DOHH2 (cell line): Measurements from ENCODE around the gene ZNF467.

ENCODE experiments used
- H3F3A ChIP-seq: fragments of 200-600 bp; sonication (generic), shearing (Covaris generic); 2 replicates; pipeline ENCODE4 v1.6.0; 2016; ENCODE audit warnings: antibody characterized with exemption, mild to moderate bottlenecking; ENCODE audit not compliant: control insufficient read depth, insufficient read depth
- H3K27ac ChIP-seq: fragments of 200-600 bp; sonication (generic); 2 replicates; pipeline ENCODE4 v1.5.1; 2014; ENCODE audit warnings: low read depth, mild to moderate bottlenecking, low read length, moderate library complexity
- H3K27me3 ChIP-seq: fragments of 200-600 bp; sonication (generic); 2 replicates; pipeline ENCODE4 v1.6.1; 2014; ENCODE audit warnings: mild to moderate bottlenecking, low read length, mixed read lengths; ENCODE audit not compliant: control insufficient read depth
- H3K36me3 ChIP-seq: fragments of 200-600 bp; sonication (generic); 2 replicates; pipeline ENCODE4 v1.6.1; 2014; ENCODE audit warnings: mild to moderate bottlenecking, low read length, moderate library complexity, mixed read lengths; ENCODE audit not compliant: control insufficient read depth
- H3K4me1 ChIP-seq: fragments of 200-600 bp; sonication (generic); 2 replicates; pipeline ENCODE4 v1.6.1; 2014; ENCODE audit warnings: mild to moderate bottlenecking, low read length, mixed read lengths; ENCODE audit not compliant: control insufficient read depth
- H3K4me2 ChIP-seq: fragments of 200-600 bp; sonication (generic); 2 replicates; pipeline ENCODE4 v1.6.0; 2014; ENCODE audit warnings: mild to moderate bottlenecking, low read length, moderate library complexity
- H3K4me3 ChIP-seq: fragments of 200-600 bp; sonication (generic); 2 replicates; pipeline ENCODE4 v1.5.1; 2014; ENCODE audit warnings: mild to moderate bottlenecking, low read length, mixed read lengths
- H3K79me2 ChIP-seq: fragments of 200-600 bp; sonication (generic); 2 replicates; pipeline ENCODE4 v1.6.1; 2014; ENCODE audit warnings: mild to moderate bottlenecking, low read length, mixed read lengths; ENCODE audit not compliant: control insufficient read depth
- H3K9me2 ChIP-seq: fragments of 200-600 bp; sonication (generic); replicated peaks from 2 replicates; pipeline ENCODE4 v1.6.1; 2014; ENCODE audit warnings: mild to moderate bottlenecking, low read length, mixed read lengths; ENCODE audit not compliant: control insufficient read depth
- H3K9me3 ChIP-seq: fragments of 200-600 bp; sonication (generic); 2 replicates; pipeline ENCODE4 v1.6.1; 2014; ENCODE audit warnings: antibody characterized with exemption, low read length, mixed read lengths; ENCODE audit not compliant: control insufficient read depth, insufficient read depth
- H4K20me1 ChIP-seq: fragments of 200-600 bp; sonication (generic); 2 replicates; pipeline ENCODE4 v1.6.0; 2014; ENCODE audit warnings: low read depth, mild to moderate bottlenecking, antibody characterized with exemption, low read length, moderate library complexity; ENCODE audit not compliant: control insufficient read depth, insufficient read depth
- EZH2phosphoT487 ChIP-seq: fragments of 200-600 bp; sonication (generic); IDR thresholded peaks from 2 replicates; pipeline ENCODE4 v1.6.1; 2017; ENCODE audit warnings: borderline replicate concordance, mild to moderate bottlenecking, antibody characterized with exemption, low read length, moderate library complexity, mixed read lengths
- TF ChIP-seq, protein P1 (sequence below): fragments of 200-600 bp; sonication (generic); IDR thresholded peaks from one replicate; pipeline ENCODE4 v1.5.1; 2014; ENCODE audit warnings: antibody characterized with exemption, mild to moderate bottlenecking, low read depth, low read length; ENCODE audit not compliant: poor library complexity, severe bottlenecking

Gene ZNF467

DNA sequence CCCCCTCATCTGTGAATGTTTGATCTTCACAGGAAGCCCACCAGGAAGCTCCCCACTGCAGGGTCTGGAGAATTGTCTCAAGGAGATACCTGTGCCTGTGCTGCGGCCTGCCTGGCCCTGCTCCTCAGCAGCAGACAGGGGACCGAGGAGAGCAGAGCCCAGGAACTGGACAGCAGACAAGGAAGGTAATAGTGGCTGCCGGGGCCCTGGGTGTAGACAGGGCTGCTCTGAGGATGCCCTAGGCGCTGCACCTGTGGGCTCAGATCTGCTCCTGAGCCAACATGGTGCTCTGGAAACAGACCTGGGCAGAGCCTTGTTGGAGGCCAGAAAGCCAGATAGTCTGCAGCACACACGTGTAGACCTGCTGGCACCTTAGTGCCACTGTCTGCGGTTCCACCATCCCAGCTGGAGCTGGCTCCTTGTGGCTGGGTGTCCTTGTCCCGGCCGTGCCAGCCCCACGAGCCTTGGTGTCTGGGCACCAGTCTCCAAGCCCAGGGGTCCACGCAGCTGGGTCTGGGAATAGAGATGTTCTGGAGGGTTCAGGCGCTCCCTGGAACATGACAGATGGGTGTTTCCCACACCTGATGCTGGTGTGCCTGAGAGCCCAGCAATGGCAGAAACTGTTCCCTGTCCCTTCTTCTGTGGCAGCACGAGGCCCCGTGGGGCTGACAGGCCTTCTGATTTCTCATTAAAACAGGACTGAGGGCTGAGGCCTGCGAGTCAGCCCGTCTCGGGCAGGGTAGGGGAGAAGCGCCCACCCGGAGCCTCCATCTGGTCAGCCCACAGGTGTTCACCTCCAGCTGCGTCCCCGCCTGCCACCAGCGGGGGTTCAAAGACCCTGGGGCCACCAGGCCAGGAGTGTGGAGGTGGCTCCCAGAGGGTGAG, 44.7 kb downstream of the ZNF467 start:
- no peak overlapping the region for H3K27ac ChIP-seq
- H3K79me2 ChIP-seq, result no peaks in the 10 kb centered on the region
- no peak overlapping the region for H3K4me3 ChIP-seq
- no peak for TF ChIP-seq EZH2phosphoT487
- TF ChIP-seq, protein P1, sequence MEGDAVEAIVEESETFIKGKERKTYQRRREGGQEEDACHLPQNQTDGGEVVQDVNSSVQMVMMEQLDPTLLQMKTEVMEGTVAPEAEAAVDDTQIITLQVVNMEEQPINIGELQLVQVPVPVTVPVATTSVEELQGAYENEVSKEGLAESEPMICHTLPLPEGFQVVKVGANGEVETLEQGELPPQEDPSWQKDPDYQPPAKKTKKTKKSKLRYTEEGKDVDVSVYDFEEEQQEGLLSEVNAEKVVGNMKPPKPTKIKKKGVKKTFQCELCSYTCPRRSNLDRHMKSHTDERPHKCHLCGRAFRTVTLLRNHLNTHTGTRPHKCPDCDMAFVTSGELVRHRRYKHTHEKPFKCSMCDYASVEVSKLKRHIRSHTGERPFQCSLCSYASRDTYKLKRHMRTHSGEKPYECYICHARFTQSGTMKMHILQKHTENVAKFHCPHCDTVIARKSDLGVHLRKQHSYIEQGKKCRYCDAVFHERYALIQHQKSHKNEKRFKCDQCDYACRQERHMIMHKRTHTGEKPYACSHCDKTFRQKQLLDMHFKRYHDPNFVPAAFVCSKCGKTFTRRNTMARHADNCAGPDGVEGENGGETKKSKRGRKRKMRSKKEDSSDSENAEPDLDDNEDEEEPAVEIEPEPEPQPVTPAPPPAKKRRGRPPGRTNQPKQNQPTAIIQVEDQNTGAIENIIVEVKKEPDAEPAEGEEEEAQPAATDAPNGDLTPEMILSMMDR, result no peak
- no peaks in the 10 kb centered on the region for H3K9me2 ChIP-seq
- H3K4me2 ChIP-seq, result no peak overlapping the region
- no peaks in the 10 kb centered on the region for H3K9me3 ChIP-seq
- H3K36me3 ChIP-seq, result peaks cover 31% of the 10 kb centered on the region
- no peaks in the 10 kb centered on the region for H3F3A ChIP-seq
- H3K4me1 ChIP-seq, result no peaks in the 10 kb centered on the region
- no peaks in the 10 kb centered on the region for H4K20me1 ChIP-seq
- H3K27me3 ChIP-seq, result no peaks in the 10 kb centered on the region

DNA sequence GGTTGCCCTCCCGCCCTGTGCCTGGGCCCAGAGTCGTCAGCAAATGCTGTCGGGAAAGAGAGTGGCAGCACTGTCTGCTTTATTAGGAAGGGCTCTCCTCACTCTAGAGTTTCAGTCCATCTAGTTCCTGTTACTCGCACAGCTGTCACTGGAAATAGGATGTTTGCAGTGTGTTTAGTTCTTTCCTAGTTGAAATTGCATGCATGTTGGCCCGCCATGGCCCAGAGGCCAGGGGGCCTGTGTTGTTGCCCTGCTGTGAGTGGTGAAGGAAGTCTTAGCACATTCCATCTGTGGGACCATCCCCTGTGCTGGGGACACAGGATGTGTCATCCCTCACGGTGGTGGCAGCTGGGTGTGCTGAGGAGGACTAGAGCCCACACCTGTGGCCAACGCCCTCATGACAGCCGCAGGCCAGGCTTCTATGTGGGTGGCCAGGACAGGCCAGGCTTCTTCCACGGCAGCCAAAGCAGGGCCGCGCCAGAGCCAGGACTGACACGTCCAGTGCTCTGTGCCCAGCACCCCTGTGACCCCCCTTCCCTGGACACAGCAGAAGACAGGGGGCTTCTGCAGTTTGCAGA, 45.4 kb downstream of the ZNF467 start:
- H3K36me3 ChIP-seq, result peaks cover 38% of the 10 kb centered on the region
- no peaks in the 10 kb centered on the region for H3K4me1 ChIP-seq
- no peak overlapping the region for H3K4me2 ChIP-seq
- TF ChIP-seq, protein P1, result no peak
- TF ChIP-seq EZH2phosphoT487, result no peak
- no peak overlapping the region for H3K27ac ChIP-seq
- no peaks in the 10 kb centered on the region for H3K9me2 ChIP-seq
- H3K79me2 ChIP-seq, result no peaks in the 10 kb centered on the region
- H3F3A ChIP-seq, result no peaks in the 10 kb centered on the region
- no peak overlapping the region for H3K4me3 ChIP-seq
- no peaks in the 10 kb centered on the region for H3K27me3 ChIP-seq
- H3K9me3 ChIP-seq, result no peaks in the 10 kb centered on the region
- H4K20me1 ChIP-seq, result no peaks in the 10 kb centered on the region

DNA sequence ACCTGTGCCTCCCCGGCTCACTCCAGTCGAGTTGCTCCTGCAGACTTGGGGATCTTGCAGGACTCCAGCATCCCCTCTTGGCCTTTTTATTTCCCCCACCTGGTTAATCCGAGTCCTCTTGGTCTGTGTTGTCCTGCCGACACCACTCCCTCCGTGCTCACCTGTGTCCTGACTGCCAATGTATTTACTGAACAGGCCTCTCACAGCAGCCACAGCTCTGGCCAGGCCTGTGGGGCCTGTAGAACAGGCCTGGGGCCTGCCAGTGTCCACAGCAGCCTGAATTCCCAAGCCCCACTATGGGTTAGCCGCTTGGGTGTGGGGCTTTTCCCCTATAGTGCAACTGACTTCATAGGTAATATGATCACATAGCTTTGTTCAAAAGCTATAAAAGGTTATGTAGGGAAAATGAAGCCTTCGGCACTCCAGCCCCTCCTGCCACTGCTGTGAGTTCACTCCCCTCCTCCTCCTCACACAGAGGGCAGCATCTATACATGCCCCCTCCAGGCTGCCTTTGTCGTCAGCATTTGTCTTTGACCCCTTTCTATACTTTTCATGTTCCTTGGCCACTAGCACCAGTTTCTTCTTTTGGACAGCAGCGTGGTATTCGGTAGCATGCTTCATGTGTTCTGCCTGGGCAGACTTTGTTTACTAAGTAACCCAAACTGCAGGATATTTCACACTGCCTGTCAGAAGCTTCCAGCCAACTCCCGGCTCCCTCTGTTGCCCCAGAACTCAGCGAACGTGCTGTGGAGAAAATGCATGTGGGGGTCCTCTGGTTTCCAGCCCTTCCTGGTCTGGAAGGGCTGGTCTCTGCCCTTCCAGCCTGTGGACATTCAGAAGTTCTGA, 46.1 kb downstream of the ZNF467 start:
- Histone ChIP-seq H3F3A (no peaks in the 10 kb centered on the region), H3K4me3 (no peak overlapping the region), H3K27ac (no peak overlapping the region), H3K4me1 (no peaks in the 10 kb centered on the region), H4K20me1 (no peaks in the 10 kb centered on the region), H3K9me2 (no peaks in the 10 kb centered on the region), H3K79me2 (no peaks in the 10 kb centered on the region), H3K36me3 (peaks cover 43% of the 10 kb centered on the region), H3K9me3 (no peaks in the 10 kb centered on the region), H3K27me3 (no peaks in the 10 kb centered on the region), H3K4me2 (no peak overlapping the region)
- TF ChIP-seq, protein P1, result no peak
